NCI-H187 (cell line): ENCODE measurements around the gene MAGOHB.

ENCODE experiments used
- DNase-seq, 2 experiments: peaks; one replicate each; lab custom pipeline; 2025; lab: John Stamatoyannopoulos, UW

The MAGOHB gene

DNA sequence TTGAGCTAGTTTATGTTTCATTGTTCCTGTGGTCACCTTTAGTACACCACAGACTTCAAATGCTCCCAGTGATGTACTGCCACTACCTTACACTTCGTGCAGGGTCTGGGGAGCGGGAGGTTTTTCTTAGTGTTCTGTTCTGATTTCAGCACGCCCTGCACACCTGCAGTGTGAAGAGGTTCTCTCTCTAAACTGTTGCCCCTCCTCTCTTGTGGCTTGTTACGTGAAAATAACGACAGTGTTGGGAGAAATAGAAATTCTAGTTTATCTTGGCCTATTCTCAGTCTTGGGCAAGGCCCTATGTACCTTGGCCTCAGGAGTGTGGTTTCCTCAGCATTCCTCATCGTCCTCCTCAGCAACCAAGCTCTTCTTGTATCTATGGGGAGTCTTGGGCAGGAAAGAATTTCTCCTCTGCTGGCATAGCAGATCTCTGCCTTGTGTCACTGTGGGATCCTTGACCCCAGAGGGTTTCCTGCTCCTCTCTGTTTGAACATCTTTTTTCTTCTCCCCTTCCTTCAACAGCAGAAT lies 59.1 kb downstream of the MAGOHB start:
- DNase-seq: no peak
